SK-N-SH (cell line): Measurements from ENCODE around the gene CFAP99. TPM values are rescaled to one million over a fixed set of nuclear protein-coding genes. Genes with fewer than 3 reads are reported as not detected.

Experiments
- CTCF ChIA-PET: fragments of 300-600, 350-600 bp; formaldehyde crosslinking; extraction: SDS; loops from one replicate; lab custom pipeline; 2021; lab: Yijun Ruan, JAX
- POLR2A ChIA-PET: fragments of 350-600 bp; sonication (Branson Sonifier 250); formaldehyde crosslinking; extraction: SDS; loops from one replicate; lab custom pipeline; 2020; ENCODE audit warnings: antibody characterized with exemption, inconsistent platforms; lab: Yijun Ruan, JAX
- DNase-seq: peaks from one replicate; pipeline ENCODE4 v3.0.0; 2012
- H2AFZ ChIP-seq: fragments of 200-600 bp; sonication (generic); 2 replicates; pipeline ENCODE4 v1.8.1; 2016; ENCODE audit warnings: antibody characterized with exemption, mild to moderate bottlenecking, low read depth
- H3F3A ChIP-seq: fragments of 200-600 bp; sonication (generic); replicated peaks from 2 replicates; pipeline ENCODE3; 2016; ENCODE audit warnings: antibody characterized with exemption, mild to moderate bottlenecking; ENCODE audit not compliant: insufficient read depth
- H3K27ac ChIP-seq, 2 experiments: fragments of 200-500 bp in 1 of 2; fragments of 200-600 bp in 1 of 2; sonication (Bioruptor generic) in 1 of 2; sonication (generic), shearing (Covaris generic) in 1 of 2; 2 replicates each; pipeline versions ENCODE4 v1.5.1 to v1.6.1; 2014 to 2016; ENCODE audit warnings: low read depth in 2 of 2, inconsistent platforms in 1 of 2, low read length in 1 of 2, mild to moderate bottlenecking in 1 of 2, mixed read lengths in 1 of 2
- H3K27me3 ChIP-seq: fragments of 200-600 bp; sonication (generic), shearing (Covaris generic); 2 replicates; pipeline ENCODE4 v1.6.1; 2016; ENCODE audit warnings: mixed run types; ENCODE audit not compliant: insufficient read depth
- H3K36me3 ChIP-seq, 2 experiments: fragments of 200-500 bp in 1 of 2; fragments of 200-600 bp in 1 of 2; sonication (Bioruptor generic) in 1 of 2; sonication (generic) in 1 of 2; replicated peaks in 1 of 2; 2 replicates each; pipeline versions ENCODE3 to v1.5.1; 2014 to 2016; ENCODE audit warnings: low read length in 1 of 2, mild to moderate bottlenecking in 1 of 2; ENCODE audit not compliant: insufficient read depth in 2 of 2, control insufficient read depth in 1 of 2
- H3K4me1 ChIP-seq, 2 experiments: fragments of 200-500 bp in 1 of 2; fragments of 200-600 bp in 1 of 2; sonication (Bioruptor generic) in 1 of 2; sonication (generic), shearing (Covaris generic) in 1 of 2; 2 replicates each; pipeline versions ENCODE4 v1.5.1 to v1.6.1; 2014 to 2016; ENCODE audit warnings: low read depth in 1 of 2, low read length in 1 of 2, mixed run types in 1 of 2; ENCODE audit not compliant: insufficient read depth in 2 of 2, control insufficient read depth in 1 of 2
- H3K4me2 ChIP-seq: fragments of 200-600 bp; sonication (generic), shearing (Covaris generic); 2 replicates; pipeline ENCODE4 v1.6.1; 2017; ENCODE audit warnings: mixed run types
- H3K4me3 ChIP-seq, 2 experiments: fragments of 200-500 bp in 1 of 2; fragments of 200-600 bp in 1 of 2; sonication (Bioruptor generic) in 1 of 2; sonication (generic), shearing (Covaris generic) in 1 of 2; 2 replicates each; pipeline versions ENCODE4 v1.5.1 to v1.8.1; 2014 to 2016; ENCODE audit warnings: low read depth in 2 of 2, inconsistent platforms in 1 of 2, low read length in 1 of 2, mild to moderate bottlenecking in 1 of 2, mixed read lengths in 1 of 2, moderate library complexity in 1 of 2
- H3K79me2 ChIP-seq: fragments of 200-600 bp; sonication (generic); 2 replicates; pipeline ENCODE4 v1.8.1; 2017; ENCODE audit warnings: mild to moderate bottlenecking; ENCODE audit not compliant: insufficient read depth
- H3K9ac ChIP-seq: fragments of 200-600 bp; sonication (generic); 2 replicates; pipeline ENCODE4 v1.6.1; 2017; ENCODE audit warnings: mixed run types
- H3K9me2 ChIP-seq: fragments of 200-600 bp; sonication (generic); 2 replicates; pipeline ENCODE4 v1.6.1; 2017; ENCODE audit warnings: mixed run types
- H3K9me3 ChIP-seq: fragments of 200-600 bp; sonication (generic); 2 replicates; pipeline ENCODE4 v1.6.1; 2017; ENCODE audit warnings: mixed run types, mild to moderate bottlenecking, moderate library complexity
- H4K20me1 ChIP-seq: fragments of 200-600 bp; sonication (generic); 2 replicates; pipeline ENCODE4 v1.6.1; 2017; ENCODE audit warnings: mild to moderate bottlenecking, mixed run types; ENCODE audit not compliant: insufficient read depth
- CHD2 ChIP-seq: fragments of 150-350 bp; IDR thresholded peaks from 2 replicates; pipeline ENCODE4 v1.6.1; 2018; ENCODE audit warnings: low read length; ENCODE audit not compliant: partially characterized antibody
- EP300 ChIP-seq, 2 experiments: IDR thresholded peaks; 2 replicates each; pipeline versions ENCODE4 v1.4.0 to v1.6.1; 2012; ENCODE audit warnings: borderline replicate concordance in 1 of 2, low read depth in 1 of 2, low read length in 1 of 2
- EZH2phosphoT487 ChIP-seq: fragments of 200-600 bp; sonication (generic); IDR thresholded peaks from 2 replicates; pipeline ENCODE4 v1.6.1; 2017; ENCODE audit warnings: low read depth, mixed run types, mild to moderate bottlenecking, antibody characterized with exemption, moderate library complexity, borderline replicate concordance
- FOXJ3 ChIP-seq: sonication (generic); formaldehyde crosslinking; IDR thresholded peaks from 2 replicates; pipeline ENCODE4 v1.5.1; 2020; ENCODE audit warnings: mild to moderate bottlenecking, missing genetic modification reagents
- FOXM1 ChIP-seq: IDR thresholded peaks from 2 replicates; pipeline ENCODE4 v1.4.0; 2012; ENCODE audit warnings: low read depth, mild to moderate bottlenecking
- JUND ChIP-seq: IDR thresholded peaks from 2 replicates; pipeline ENCODE4 v1.4.0; 2012
- NFIC ChIP-seq: IDR thresholded peaks from 2 replicates; pipeline ENCODE4 v1.4.0; 2012; ENCODE audit warnings: borderline replicate concordance
- NRF1 ChIP-seq: IDR thresholded peaks from 2 replicates; pipeline ENCODE4 v1.6.1; 2012; ENCODE audit warnings: low read depth, mild to moderate bottlenecking, low read length
- PBX3 ChIP-seq: IDR thresholded peaks from 2 replicates; pipeline ENCODE4; 2012
- RFX5 ChIP-seq: IDR thresholded peaks from 2 replicates; pipeline ENCODE4 v1.6.1; 2012; ENCODE audit warnings: mild to moderate bottlenecking, improper control_type of control experiment, low read length
- RXRA ChIP-seq: IDR thresholded peaks from 2 replicates; pipeline ENCODE4 v1.4.0; 2012; ENCODE audit warnings: low read depth, mild to moderate bottlenecking, borderline replicate concordance
- SIN3A ChIP-seq: IDR thresholded peaks from 2 replicates; pipeline ENCODE4 v1.6.1; 2012; ENCODE audit warnings: low read depth, mild to moderate bottlenecking, low read length, moderate library complexity, borderline replicate concordance
- SMC3 ChIP-seq: IDR thresholded peaks from 2 replicates; pipeline ENCODE4 v1.6.1; 2012; ENCODE audit warnings: low read depth, low read length, improper control_type of control experiment
- TAF1 ChIP-seq: IDR thresholded peaks from 2 replicates; pipeline ENCODE4 v1.6.1; 2012; ENCODE audit warnings: low read depth, mild to moderate bottlenecking, low read length, moderate library complexity, borderline replicate concordance
- TEAD4 ChIP-seq: IDR thresholded peaks from 2 replicates; pipeline ENCODE4 v1.4.0; 2012; ENCODE audit warnings: mild to moderate bottlenecking, borderline replicate concordance; ENCODE audit not compliant: insufficient read depth
- USF2 ChIP-seq: fragments of 150-350 bp; IDR thresholded peaks from 2 replicates; pipeline ENCODE4 v1.6.1; 2017; ENCODE audit warnings: antibody characterized with exemption, low read length, low read depth, borderline replicate concordance
- YY1 ChIP-seq: IDR thresholded peaks from 2 replicates; pipeline ENCODE4 v1.4.0; 2012; ENCODE audit warnings: low read depth, mild to moderate bottlenecking
- ZBTB33 ChIP-seq: IDR thresholded peaks from 2 replicates; pipeline ENCODE4 v1.4.0; 2012; ENCODE audit warnings: low read depth, borderline replicate concordance
- WGBS: methylation state at CpG from one replicate; pipeline ENCODE4 v1.1.6; 2017; ENCODE audit warnings: low lambda C conversion rate; 5-methylcytosine and 5-hydroxymethylcytosine counted together
- polyA plus RNA-seq, 3 experiments: library from polyadenylated mRNA; depleted of rRNA; stranded (reverse); fragments of >200 nt; gene quantifications; 2 replicates each; pipeline ENCODE4 v1.2.3, GENCODE V29; 2012

CFAP99 gene
- polyA plus RNA-seq, 1 of the 3 experiments (the other 2 are of a cell fraction) = 0.13 TPM

GRCh38 chr4:2469192-2469984, 50.6 kb downstream of the CFAP99 start (continued):
- no peak for TF ChIP-seq SMC3

- TF ChIP-seq PBX3 (no peak), SIN3A (no peak), TEAD4 (no peak), USF2 (no peak), ZBTB33 (no peak), NRF1 (no peak), NFIC (no peak), RFX5 (no peak), RXRA (no peak), JUND (no peak), CHD2 (no peak), TAF1 (no peak), FOXM1 (no peak), YY1 (no peak), EP300 (IDR thresholded peaks at IDR 0.05; ENCODE audit: borderline replicate concordance in 1 of 2, low read depth in 1 of 2, low read length in 1 of 2) (no peak), EZH2phosphoT487 (no peak), FOXJ3 (CRISPR knock-in tag) (no peak)
Observed at GRCh38 chr4:2470791-2471190, 52.0 kb downstream of the CFAP99 start.

More at GRCh38 chr4:2470791-2471190, 52.0 kb downstream of the CFAP99 start:
- ChIA-PET POLR2A (interaction anchor here (0.6 kb wide), 1 partner anchor 572 kb away, joined by 3 read pairs; no protein-coding TSS in a partner anchor), CTCF (interaction anchor here (1.1 to 3.0 kb wide), 3 partner anchors 8 to 251 kb away, joined by 3 to 11 read pairs (median 3); no protein-coding TSS in a partner anchor)
- H4K20me1 ChIP-seq = peaks cover 56% of the 10 kb centered on the region
- H3F3A ChIP-seq = peaks cover 11% of the 10 kb centered on the region
- no peak for DNase-seq
- WGBS = 92% methylated on average over 7 of the region's 7 CpGs
- no peaks in the 10 kb centered on the region for H3K9me2 ChIP-seq
- peak overlapping the region; percentile 98; the same call in 1 of the 2 replicates for H3K9ac ChIP-seq
- H3K4me1 ChIP-seq = peaks cover 6 to 7% of the 10 kb centered on the region in 2 experiments; a peak in 3 of 4 replicates
- H3K27me3 ChIP-seq = no peaks in the 10 kb centered on the region
- H3K27ac ChIP-seq = no peak overlapping the region
- H3K4me3 ChIP-seq = peak overlapping the region; percentile 88 to 93; a peak in 3 of 4 replicates
- H3K4me2 ChIP-seq = peak overlapping the region; percentile 93
- no peak overlapping the region for H2AFZ ChIP-seq
- H3K79me2 ChIP-seq = peaks cover 95% of the 10 kb centered on the region
- H3K36me3 ChIP-seq = peaks cover 15 to 38% of the 10 kb centered on the region in 2 experiments
- 0 out of 2 replicates have a peak, but pooled peaks cover 9% of the 10 kb centered on the region for H3K9me3 ChIP-seq
